22Rv1 (cell line): Measurements from ENCODE around the gene OR5AR1.

Source experiments
- H3K27ac ChIP-seq: fragments of 450-650 bp; 2 replicates; pipeline ENCODE4 v1.5.1; 2017
- CTCF ChIP-seq: fragments of 450-650 bp; IDR thresholded peaks from 2 replicates; pipeline ENCODE4 v1.5.1; 2017; ENCODE audit warnings: mild to moderate bottlenecking
- ZFX ChIP-seq: fragments of 450-650 bp; IDR thresholded peaks from 2 replicates; pipeline ENCODE4 v1.6.1; 2017; ENCODE audit warnings: antibody characterized with exemption, borderline replicate concordance

The OR5AR1 gene

GRCh38 chr11:56700914-56701485 lies 37.5 kb downstream of the OR5AR1 start:
- TF ChIP-seq ZFX (no peak), CTCF (no peak)
- no peak overlapping the region for H3K27ac ChIP-seq

- no peak overlapping the region for H3K27ac ChIP-seq
- no peak for TF ChIP-seq CTCF
- TF ChIP-seq ZFX: no peak
Observed at GRCh38 chr11:56705784-56706396, 42.4 kb downstream of the OR5AR1 start.

- H3K27ac ChIP-seq: no peak overlapping the region
- TF ChIP-seq ZFX (no peak), CTCF (no peak)
Observed at GRCh38 chr11:56706486-56706885, 43.0 kb downstream of the OR5AR1 start.

- H3K27ac ChIP-seq: no peak overlapping the region
- TF ChIP-seq CTCF: no peak
- no peak for TF ChIP-seq ZFX
Observed at GRCh38 chr11:56714206-56714605, 50.7 kb downstream of the OR5AR1 start.
